NCI-H748 (cell line): Measurements from ENCODE around the gene ELAVL3.
"Not testable (repeated sequence)": the region's sequence is repeated elsewhere in the genome, so short reads cannot be mapped to it uniquely, and the experiment has no call there.

ENCODE experiments used
- DNase-seq: peaks from one replicate; lab custom pipeline; 2025; ENCODE audit not compliant: unreplicated experiment; lab: John Stamatoyannopoulos, UW

The ELAVL3 gene

DNA sequence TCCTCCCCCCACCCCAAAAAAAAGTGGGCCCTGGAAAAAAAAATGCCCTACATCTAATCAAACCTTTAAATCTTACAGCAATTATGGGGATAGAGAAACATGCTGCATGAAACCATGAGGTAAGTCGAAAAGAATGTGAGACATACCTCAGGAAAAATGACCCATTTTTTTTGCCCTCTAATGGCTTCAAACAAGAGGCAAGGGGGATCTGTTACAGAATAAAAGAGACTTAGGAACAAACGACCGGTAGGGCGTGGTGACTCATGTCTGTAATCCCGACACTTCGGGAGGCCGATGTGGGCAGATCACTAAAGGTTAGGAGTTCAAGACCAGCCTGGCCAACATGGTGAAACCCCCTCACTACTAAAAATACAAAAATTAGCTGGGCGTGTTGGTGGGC lies 70.2 kb downstream of the ELAVL3 start:
- DNase-seq = no peak

DNA sequence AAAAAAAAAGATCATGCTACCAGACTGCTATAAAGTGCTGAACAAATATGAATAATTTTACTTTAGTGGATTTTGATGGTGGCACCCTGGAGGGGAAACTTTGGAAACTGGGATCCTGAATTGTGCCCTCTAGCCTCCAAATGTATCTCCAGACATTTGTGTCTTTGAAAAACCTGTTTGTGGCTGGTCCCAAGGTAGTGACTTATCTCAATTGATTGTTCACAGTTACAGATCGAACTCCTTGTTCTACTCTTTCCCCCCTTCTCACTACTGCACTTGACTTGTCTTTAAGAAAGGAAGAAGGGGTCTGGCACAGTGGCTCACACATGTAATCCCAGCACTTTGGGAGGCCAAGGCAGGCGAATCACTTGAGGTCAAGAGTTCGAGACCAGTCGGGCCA lies 72.3 kb downstream of the ELAVL3 start:
- DNase-seq = no peak

DNA sequence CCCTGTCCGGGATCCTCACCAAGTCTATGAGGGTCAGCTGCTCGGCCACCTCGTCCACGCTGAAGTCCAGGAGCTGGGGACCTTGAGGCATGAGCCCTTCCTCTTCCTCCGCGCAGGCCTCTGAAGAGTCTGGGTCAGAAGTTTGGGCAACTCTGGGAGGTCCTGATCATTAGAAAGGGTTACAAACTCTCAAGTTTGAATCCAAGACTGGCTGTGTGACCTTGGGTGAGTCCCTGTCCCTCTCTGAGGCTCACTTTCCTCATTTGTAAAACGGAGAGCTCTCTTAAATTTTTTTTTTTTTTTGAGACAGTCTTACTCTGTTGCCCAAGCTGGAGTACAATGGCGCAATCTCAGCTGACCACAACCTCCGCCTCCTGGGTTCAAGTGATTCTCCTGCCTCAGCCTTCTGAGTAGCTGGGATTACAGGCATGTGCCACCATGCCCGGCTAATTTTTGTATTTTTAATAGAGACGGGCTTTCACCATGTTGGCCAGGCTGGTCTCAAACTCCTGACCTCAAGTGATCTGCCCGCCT lies 74.1 kb downstream of the ELAVL3 start:
- not testable (repeated sequence) for DNase-seq

DNA sequence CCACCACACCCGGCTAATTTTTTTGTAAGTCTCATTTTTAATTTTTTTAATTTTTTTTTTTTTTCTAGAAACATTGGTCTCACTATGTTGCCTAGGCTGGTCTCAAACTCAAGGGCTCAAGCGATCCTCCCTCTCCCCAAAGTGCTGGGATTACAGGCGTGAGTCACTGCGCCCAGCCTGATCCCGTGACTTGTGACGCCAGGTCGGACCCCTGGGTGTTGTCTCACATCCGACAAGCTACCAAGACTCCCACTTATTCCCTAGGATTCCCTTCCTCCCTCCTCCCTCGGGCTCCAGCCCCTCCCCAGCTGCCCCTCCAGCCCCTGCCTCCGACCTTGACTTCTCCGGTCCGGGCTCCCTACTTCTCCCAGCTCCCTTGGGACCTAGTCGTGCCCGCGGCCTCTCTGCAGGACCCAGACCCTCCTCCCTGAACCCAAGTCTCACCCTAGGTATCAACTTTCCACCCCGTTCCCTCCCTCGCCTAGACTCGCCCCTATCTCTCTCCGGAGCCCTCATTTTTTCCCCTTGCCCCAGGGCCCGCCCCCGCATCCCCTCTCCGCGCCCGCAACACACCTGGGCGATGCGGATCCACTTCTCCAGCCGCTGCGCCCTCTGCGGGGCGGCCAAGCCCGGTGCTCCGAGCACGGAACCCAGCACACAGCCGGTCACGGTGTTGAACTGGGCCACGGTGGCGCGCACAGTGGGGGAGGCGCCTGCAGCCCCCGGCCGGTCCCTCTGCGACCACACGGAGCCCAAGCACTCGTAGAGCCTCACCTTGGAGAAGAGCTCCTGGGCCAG lies 74.8 kb downstream of the ELAVL3 start:
- no peak for DNase-seq

DNA sequence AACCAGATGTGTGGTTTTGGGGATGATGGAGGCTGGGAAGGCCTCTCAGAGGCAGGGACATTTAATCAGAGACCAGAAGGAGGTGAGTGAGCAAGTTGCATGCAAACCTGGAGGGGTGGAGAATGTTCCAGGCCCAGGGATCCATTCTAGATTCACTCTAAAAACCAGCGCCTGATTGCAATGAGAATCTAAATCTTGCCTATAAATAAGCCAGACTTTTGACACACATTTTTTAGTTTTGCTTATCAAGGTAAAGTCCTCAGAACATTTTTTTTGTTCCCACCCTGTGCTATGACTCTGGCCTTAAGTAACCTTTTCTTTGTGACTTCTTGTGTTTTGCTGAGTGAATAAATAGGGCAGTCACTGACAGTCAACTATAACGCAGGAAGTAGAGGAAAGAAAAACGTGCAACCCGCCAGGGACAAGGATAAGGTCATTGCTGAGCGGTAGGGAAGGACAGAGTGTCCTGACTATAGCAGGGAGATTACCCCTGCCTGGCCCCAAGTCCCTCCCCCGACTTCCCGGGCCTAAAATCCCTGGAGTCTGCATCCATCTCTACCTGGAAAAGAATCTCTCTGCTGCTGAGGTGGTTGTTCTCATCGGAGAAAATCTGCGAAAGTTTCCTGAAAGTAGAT lies 76.1 kb downstream of the ELAVL3 start:
- no peak for DNase-seq

DNA sequence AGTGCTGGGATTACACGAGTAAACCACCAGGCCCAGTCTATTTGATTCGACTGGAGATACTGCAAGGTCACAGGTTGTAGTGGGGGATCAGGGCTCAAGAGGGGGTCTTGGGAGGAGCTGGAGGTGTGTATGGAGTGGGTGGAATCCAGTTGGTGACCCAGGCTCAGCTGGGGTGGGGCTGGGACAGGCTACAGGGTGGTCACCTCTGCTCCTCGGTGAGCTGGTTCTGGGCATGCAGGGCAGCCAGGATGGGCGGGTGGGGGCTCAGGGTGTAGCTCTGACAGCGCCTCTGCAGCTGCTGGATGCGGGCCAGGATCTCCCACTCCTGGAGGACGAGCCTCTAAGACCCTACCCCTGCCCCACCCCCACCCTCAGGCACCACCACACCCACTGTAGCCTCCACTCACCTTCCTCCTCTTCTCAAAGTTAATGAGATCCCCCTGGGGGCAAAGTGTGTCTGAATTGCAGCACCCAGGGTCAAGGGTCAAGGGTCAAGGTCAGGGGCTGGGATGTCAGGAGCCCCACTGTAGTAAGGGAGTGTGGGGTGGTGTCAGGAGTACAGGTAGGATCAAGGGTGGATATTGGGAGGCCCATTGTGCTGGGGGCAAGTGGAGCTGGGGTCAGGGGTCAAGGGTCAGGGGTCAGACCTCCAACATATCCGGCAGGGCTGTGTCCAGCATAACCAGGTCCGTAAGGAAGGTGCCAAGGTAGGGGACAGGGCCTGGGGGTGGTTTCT lies 78.9 kb downstream of the ELAVL3 start:
- no peak for DNase-seq
